HG02981 (cell line): ENCODE measurements around the gene GNAI1.

Experiments used
- ATAC-seq: cut with Tn5 transposase; IDR thresholded peaks from one replicate; pipeline ENCODE4 v1.9.1; 2021; ENCODE audit warnings: mild to moderate bottlenecking, moderate library complexity; ENCODE audit not compliant: unreplicated experiment

Gene GNAI1

GRCh38 chr7:80134536-80135308 lies at the start of gene GNAI1:
Gene GNAI1, plus strand, starts transcription at chr7:80134831. Its CDS starts 330 bp downstream, at chr7:80135161.
- peak; percentile 42 for ATAC-seq

- ATAC-seq = no peak
These were observed 47.4 kb upstream of the GNAI1 start for GRCh38 chr7:80087051-80087770.

- ATAC-seq = no peak
These were observed 46.9 kb upstream of the GNAI1 start for GRCh38 chr7:80087771-80088170.

GRCh38 chr7:80088705-80089104 lies 45.9 kb upstream of the GNAI1 start:
- peak; percentile 71 for ATAC-seq

- no peak for ATAC-seq
These were observed 45.3 kb upstream of the GNAI1 start for GRCh38 chr7:80089366-80089765.

- no peak for ATAC-seq
These were observed 41.3 kb upstream of the GNAI1 start for GRCh38 chr7:80093349-80093748.

- ATAC-seq = no peak
These were observed 39.1 kb upstream of the GNAI1 start for GRCh38 chr7:80095545-80095944.

GRCh38 chr7:80097756-80098155 lies 36.9 kb upstream of the GNAI1 start:
- no peak for ATAC-seq

- peak; percentile 70 for ATAC-seq
These were observed 35.8 kb upstream of the GNAI1 start for GRCh38 chr7:80098795-80099194.

GRCh38 chr7:80100254-80100653 lies 34.4 kb upstream of the GNAI1 start:
- ATAC-seq = no peak

GRCh38 chr7:80105701-80106408 lies 28.8 kb upstream of the GNAI1 start:
- ATAC-seq = no peak

- peak; percentile 56 for ATAC-seq
These were observed 28.0 kb upstream of the GNAI1 start for GRCh38 chr7:80106498-80107113.

GRCh38 chr7:80107278-80107677 lies 27.4 kb upstream of the GNAI1 start:
- ATAC-seq = peak; percentile 62

GRCh38 chr7:80110376-80110775 lies 24.3 kb upstream of the GNAI1 start:
- no peak for ATAC-seq

GRCh38 chr7:80114159-80114558 lies 20.5 kb upstream of the GNAI1 start:
- ATAC-seq = no peak

- ATAC-seq = no peak
These were observed 9.9 kb upstream of the GNAI1 start for GRCh38 chr7:80124526-80125264.

- no peak for ATAC-seq
These were observed 7.0 kb upstream of the GNAI1 start for GRCh38 chr7:80127412-80128160.

- ATAC-seq = no peak
These were observed 5.7 kb upstream of the GNAI1 start for GRCh38 chr7:80128918-80129317.

GRCh38 chr7:80129785-80130184 lies 4.8 kb upstream of the GNAI1 start:
- ATAC-seq = no peak
